SU-DHL-6 (cell line): Measurements from ENCODE around the gene NXPH1.

Source experiments
- CTCF ChIP-seq: fragments of 200-600 bp; sonication (generic); IDR thresholded peaks from one replicate; pipeline ENCODE4 v1.5.1; 2017; ENCODE audit warnings: antibody characterized with exemption, mild to moderate bottlenecking, low read length, moderate library complexity; ENCODE audit not compliant: insufficient read depth, poor library complexity, severe bottlenecking
- EZH2phosphoT487 ChIP-seq: fragments of 200-600 bp; sonication (generic), shearing (Covaris generic); conservative IDR thresholded peaks from 2 replicates; pipeline ENCODE4 v1.6.1; 2018; ENCODE audit warnings: mild to moderate bottlenecking, antibody characterized with exemption, low read length, moderate library complexity, mixed read lengths

GRCh38 chr7:8455426-8455825, 22.0 kb downstream of the NXPH1 start:
- TF ChIP-seq CTCF (no peak), EZH2phosphoT487 (no peak)
